GM12873 (cell line): ENCODE results near the gene AP1M2.
A peak's percentile ranks its signal among the peaks of the same experiment; 100 is the strongest.

ENCODE experiments used
- CTCF ChIP-seq: IDR thresholded peaks from 2 replicates; pipeline ENCODE4 v1.5.1; 2012; ENCODE audit warnings: low read depth, mild to moderate bottlenecking, moderate library complexity, low read length, control low read depth; ENCODE audit not compliant: insufficient read depth; ENCODE audit errors: missing control alignments

The AP1M2 gene

DNA sequence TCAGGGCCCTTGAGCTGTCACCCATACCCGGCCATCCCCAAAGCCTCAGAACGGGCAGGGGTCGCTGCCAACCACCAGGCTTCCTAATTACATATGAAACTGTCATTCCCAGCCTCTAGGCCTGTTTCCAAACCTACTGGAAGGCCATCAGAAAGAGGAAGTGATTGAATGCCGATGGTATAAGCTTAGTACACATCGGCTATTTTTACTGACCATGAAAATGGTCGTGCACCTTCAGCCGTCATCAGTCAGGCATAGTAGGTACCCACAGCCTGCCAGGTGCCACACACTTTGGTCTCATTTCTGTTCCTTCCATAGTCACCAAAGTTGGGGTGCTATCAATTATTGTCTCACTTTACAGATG is 31.5 kb downstream of the AP1M2 start:
- no peak for TF ChIP-seq CTCF

- TF ChIP-seq CTCF: peak; percentile 14
These were observed 32.1 kb downstream of the AP1M2 start for GRCh38 chr19:10554760-10555609.

DNA sequence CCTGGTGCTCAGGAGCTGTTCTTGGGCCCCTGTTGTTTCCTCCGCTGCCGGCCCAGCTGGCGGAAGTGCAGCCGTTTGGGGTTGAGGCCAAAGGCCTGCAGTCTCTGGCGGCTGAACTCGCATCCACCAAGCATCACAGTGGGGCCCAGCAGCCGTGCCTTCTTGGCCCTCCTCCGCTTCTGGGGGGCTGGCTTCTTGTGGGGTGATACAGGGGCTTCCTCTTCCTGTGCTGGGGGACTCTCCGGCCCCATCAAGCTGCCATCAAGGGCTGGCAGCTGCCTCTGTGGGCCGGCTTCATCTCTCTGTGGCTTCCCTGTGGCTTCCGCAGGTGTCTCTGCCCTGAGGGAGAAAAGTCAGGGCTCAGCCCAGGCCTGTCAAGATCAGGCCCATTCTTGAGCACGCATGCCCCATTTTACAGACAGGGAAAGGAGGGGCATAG is 33.1 kb downstream of the AP1M2 start:
- TF ChIP-seq CTCF: no peak

DNA sequence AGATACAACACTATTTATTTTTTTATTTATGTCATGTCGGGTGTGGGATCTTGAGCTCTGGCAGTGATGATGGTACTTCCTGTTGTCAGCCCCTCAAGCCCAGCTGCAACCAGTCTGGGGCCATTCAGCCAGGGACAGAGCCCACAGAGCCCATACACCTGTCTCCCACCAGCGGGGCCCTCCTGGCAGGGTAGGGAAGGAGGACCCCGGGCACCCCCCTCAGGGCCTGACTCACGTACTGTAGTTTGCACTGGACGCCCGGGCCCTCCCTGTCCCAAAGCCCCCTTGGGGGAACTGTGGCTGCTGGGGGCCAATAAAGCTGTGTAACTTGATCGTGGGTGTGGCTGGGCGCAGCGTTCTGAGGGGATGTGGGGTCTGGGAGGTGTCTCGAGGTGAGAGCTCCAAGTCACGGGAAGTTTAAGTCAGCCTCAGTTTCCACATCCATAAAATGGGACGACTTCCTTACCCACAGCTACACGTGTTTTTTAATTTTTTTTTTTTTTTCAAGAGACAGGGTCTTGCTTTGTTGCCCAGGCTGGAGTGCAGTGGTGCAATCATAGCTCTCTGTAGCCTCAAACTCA is 33.9 kb downstream of the AP1M2 start:
- no peak for TF ChIP-seq CTCF

- TF ChIP-seq CTCF: no peak
These were observed 34.5 kb downstream of the AP1M2 start for GRCh38 chr19:10552510-10553053.

- peak; percentile 28 for TF ChIP-seq CTCF
These were observed 35.3 kb downstream of the AP1M2 start for GRCh38 chr19:10551698-10552301.

GRCh38 chr19:10550336-10550735 is 36.8 kb downstream of the AP1M2 start:
- no peak for TF ChIP-seq CTCF
